Stimulated activated CD4-positive, alpha-beta T cell treated with anti-CD3 and anti-CD28 coated beads, Interleukin-4, amount 100 ng/mL, for 48 hours (primary cell): ENCODE measurements around the gene ZNF592.
"Not testable (repeated sequence)": the region's sequence is repeated elsewhere in the genome, so short reads cannot be mapped to it uniquely, and the experiment has no call there.

Source experiments
- DNase-seq, 2 donors: peaks; one replicate each; pipeline ENCODE4 v3.0.0-alpha.2; 2020; ENCODE audit warnings: low read depth in 2 of 2

The ZNF592 gene, protein sequence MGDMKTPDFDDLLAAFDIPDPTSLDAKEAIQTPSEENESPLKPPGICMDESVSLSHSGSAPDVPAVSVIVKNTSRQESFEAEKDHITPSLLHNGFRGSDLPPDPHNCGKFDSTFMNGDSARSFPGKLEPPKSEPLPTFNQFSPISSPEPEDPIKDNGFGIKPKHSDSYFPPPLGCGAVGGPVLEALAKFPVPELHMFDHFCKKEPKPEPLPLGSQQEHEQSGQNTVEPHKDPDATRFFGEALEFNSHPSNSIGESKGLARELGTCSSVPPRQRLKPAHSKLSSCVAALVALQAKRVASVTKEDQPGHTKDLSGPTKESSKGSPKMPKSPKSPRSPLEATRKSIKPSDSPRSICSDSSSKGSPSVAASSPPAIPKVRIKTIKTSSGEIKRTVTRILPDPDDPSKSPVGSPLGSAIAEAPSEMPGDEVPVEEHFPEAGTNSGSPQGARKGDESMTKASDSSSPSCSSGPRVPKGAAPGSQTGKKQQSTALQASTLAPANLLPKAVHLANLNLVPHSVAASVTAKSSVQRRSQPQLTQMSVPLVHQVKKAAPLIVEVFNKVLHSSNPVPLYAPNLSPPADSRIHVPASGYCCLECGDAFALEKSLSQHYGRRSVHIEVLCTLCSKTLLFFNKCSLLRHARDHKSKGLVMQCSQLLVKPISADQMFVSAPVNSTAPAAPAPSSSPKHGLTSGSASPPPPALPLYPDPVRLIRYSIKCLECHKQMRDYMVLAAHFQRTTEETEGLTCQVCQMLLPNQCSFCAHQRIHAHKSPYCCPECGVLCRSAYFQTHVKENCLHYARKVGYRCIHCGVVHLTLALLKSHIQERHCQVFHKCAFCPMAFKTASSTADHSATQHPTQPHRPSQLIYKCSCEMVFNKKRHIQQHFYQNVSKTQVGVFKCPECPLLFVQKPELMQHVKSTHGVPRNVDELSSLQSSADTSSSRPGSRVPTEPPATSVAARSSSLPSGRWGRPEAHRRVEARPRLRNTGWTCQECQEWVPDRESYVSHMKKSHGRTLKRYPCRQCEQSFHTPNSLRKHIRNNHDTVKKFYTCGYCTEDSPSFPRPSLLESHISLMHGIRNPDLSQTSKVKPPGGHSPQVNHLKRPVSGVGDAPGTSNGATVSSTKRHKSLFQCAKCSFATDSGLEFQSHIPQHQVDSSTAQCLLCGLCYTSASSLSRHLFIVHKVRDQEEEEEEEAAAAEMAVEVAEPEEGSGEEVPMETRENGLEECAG (N-terminal part only)

GRCh38 chr15:84748274-84749110 is at the start of gene ZNF592:
ZNF592 (plus strand) TSS chr15:84748592; CDS start chr15:84782676, 34,084 bp downstream.
- peak; percentile 64 to 74 for DNase-seq

DNA sequence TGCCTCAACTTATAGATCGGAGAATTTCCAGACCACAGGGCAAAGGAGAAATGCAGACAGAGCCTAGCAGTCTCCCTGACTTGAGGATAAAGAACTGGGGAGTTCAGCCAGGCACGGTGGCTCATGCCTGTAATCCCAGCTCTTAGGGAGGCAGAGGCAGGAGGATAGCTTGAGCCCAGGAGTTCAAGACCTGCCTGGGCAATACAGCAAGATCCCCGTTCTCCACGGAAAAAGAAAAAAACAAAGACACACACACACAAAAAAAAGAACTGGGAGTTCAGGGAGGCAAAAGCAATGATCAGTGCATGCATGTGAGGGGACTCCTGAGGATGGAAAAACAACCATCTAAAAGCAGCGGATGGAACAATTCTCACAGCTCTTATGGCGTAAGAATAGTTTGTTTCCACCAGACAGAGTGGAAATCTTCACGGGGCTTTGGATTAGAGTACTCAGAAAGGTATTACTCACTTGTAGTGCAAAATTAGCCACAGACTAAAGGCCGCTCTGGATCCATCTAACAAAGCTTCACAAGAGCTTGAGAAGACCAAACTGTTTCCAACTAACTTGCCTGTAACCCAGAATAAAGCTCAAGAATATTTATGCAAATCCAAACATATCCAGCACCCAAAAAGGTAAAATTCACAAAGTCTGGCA is 48.7 kb upstream of the ZNF592 start:
- no peak for DNase-seq

- DNase-seq, result no peak
Measured at GRCh38 chr15:84702961-84703482, 45.4 kb upstream of the ZNF592 start.

DNA sequence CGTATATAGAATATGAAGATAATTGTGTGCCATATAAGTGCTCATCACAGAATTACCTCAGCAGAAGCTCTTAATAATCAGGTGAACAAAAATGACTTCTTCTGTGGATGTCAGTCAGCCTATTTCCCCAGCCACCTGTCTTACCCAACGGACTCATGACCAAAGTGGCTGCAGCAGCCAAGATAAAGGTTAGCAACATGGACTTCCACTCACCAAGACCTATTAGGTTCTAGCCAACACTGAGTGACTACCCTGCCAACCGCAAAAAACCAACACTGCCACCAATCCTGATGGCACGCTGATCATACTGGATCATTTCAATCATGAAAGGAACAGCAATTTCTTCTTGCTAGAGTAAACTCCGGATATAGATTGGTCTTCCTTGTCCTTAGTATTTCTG is 44.6 kb upstream of the ZNF592 start:
- DNase-seq, result no peak

DNA sequence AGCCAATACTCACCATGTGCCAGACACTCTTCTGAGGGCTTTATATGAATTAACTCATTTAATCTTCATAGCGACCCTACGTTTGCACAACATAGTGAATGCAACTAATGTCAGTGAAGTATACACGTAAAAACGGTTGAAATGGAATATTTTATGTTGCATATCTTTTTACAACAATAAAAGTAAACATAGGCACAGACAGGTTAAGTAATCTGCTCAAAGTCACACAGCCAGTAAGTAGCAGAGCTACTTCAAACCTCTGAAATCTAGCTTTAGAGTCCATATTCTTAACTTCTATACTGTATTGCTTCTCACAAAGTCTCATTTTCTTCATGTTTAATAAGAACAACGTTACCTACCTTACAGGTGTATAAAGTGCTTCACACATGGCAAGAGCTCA is 34.0 kb upstream of the ZNF592 start:
- DNase-seq, result no peak

- no peak for DNase-seq
Measured at GRCh38 chr15:84714821-84715220, 33.6 kb upstream of the ZNF592 start.

- DNase-seq, result peak in 1 of 2 donors; percentile 59
Measured at GRCh38 chr15:84715441-84716035, 32.9 kb upstream of the ZNF592 start.

DNA sequence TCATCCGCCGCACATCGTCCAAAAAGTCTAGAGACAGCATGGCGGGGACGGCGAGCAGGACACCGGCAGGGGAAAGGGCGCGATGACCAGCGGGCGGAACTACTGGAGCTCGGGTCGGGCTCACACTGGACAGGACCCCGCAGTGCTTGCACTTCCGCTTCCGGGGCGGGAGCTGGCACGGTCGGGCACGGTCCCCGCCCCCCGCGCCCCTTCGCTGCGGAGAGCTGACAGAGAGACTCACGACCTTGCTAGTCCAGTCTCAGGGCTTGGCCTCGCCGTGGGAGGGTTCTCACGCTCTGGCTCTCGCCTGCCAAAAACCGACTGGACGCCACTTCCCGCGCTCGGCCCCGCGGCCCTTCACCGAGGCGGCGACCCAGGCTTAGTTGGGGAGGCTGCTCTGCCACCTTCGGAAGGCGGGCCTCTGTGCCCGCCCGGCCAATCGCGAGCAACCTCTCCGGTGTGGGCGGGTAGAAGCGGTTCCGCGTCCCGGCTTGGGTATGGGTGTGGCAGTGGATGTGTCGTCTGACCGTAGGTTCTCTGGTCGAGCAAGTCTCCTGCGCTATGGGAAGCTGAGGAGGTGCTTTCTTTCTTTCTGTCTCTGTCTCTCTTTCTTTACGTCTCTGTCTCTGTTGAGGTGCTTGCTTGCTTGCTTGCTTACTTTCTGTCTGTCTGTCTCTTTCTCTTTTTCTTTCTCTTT is 32.2 kb upstream of the ZNF592 start, which contains the start of gene SEC11A:
TSS of gene SEC11A (minus strand) at position 104 of the 697 bp plus-strand sequence. CDS start at position 40, 64 bp downstream.
- DNase-seq, result peak; percentile 89 to 90

DNA sequence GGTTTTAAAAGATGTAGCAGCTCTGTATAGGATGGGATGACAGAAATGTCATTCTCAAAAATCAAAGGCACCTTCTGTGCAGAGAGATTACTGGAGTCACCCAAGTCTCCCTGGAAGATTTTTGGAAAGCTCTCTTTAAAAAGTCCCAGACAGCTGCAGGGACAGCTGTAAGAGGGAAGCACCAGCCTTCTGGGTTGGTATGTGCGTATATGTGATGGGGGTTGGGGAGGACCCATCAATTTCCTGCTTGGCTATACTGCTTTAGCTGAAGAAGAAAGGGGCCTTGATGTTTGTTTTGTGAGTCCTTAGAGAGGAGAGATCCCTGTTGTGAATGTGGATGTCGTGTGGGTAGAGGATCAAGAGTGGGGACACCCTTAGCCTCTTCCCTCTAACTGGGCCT is 27.0 kb upstream of the ZNF592 start:
- DNase-seq, result no peak

DNA sequence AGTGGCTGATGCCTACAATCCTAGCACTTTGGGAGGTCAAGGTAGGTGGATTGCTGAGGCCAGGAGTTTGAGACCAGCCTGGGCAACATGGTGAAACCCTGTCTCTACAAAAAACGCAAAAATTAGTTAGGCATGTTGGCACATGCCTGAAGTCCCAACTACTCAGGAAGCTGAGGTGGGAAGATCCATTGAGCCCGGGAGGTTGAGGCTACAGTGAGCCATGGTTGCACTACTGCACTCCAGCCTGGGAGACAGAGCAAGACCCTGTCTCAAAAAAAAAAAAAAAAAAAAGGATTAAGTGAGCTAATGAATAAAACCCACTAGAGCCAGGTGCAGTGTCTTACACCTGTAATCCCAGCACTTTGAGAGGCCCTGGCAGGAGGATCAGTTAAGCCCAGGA is 25.8 kb upstream of the ZNF592 start:
- no peak for DNase-seq

GRCh38 chr15:84725001-84725491 is 23.3 kb upstream of the ZNF592 start:
- no peak for DNase-seq

GRCh38 chr15:84727429-84727828 is 21.0 kb upstream of the ZNF592 start:
- DNase-seq, result no peak

DNA sequence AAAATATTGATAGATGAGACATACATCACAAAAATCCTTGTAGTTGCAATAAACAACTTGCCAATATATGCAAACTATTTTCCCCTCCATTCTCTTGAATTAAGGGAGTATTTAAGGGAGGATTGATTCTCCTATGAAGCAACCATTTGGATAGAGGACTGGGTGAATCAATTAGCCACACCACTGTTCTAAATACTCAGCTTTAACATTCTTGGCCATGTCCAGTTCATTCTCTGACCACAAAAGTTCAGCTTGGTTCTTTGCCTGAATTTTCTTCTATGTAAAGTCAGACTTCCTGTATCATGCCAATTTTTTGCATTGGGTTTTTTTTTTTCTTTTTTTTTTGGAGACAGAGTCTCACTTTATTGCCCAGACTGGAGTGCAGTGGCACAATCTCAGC is 16.6 kb upstream of the ZNF592 start:
- no peak for DNase-seq

DNA sequence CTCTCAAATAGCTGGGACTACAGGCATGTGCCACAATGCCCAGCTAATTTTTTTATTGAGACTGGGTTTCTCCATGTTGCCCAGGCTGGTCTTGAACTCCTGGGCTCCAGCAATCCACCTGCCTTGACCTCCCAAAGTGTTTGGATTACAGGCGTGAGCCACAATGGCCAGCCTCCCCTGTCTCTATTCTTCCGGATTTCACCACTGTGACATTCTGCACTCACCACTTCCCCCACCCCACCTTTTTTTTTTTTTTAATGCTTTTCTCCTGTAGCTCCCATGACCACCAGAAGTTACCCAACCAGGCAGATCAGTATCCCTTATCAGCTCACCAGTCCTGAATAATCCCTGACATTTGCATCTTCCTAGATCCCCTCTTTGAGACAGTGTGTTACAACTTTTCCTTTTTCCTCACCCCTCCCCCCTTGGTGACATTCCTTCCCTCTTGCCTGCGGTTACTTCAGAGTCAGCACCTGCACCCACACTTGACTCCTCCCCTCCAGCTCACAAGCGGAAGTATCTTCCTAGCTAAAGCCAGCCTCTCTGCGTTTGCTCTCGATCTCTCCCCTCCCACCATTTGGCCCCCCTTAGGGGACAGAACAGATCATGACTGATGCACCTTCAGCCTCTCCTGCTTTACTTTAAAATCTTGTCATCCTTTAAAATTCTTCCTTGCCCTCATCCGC is 13.5 kb upstream of the ZNF592 start:
- peak in 1 of 2 donors; percentile 72 for DNase-seq

GRCh38 chr15:84735480-84736061 is 12.8 kb upstream of the ZNF592 start:
- not testable (repeated sequence) for DNase-seq

GRCh38 chr15:84736375-84736774 is 12.0 kb upstream of the ZNF592 start:
- DNase-seq, result peak in 1 of 2 donors; percentile 66

- DNase-seq, result no peak
Measured at GRCh38 chr15:84737005-84737404, 11.4 kb upstream of the ZNF592 start.

DNA sequence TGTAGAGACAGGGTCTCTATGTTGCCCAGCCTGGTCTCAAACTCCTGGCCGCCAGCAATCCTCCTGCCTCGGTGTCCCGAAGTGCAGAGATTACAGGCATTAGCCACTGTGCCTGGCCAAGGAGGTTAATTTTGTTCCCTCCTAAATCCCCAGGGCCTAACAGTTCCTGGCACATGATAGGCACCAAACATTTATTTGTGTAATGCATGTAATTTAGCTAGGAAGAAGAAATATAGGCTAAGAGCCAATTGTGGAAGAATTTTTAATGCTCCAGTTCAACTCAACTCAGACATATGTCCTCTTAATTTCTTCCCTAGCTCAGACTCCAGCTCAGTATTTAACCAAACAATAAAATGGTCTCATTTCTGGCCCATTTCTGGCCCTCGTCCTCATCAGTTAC is 7.7 kb upstream of the ZNF592 start:
- no peak for DNase-seq
